ENCODE results near the gene NTN1.

The NTN1 gene

GRCh38 chr17:9037736-9038135 is 16.4 kb downstream of the NTN1 start:
- no peak for DNase-seq (ENCODE audit: low read depth)

DNA sequence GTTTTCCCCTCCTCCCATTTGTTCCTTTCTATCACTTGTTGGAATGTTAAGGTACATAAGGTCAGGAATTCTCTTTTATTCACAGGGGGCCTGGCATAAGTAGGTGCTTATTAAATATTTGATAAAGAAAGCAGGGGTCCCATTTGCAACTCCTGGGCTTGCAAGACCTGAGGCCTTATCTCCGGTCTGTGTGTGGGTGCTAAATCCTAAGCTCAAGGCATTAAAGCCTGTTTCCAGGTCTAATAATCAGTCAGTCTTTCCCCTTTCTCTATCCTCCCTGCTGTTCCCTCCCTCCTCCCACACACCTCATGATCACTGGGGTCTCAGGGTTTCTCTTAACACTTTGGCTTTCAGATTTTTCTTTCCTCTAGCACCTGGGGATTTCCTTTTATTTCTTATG is 17.1 kb downstream of the NTN1 start:
- DNase-seq (ENCODE audit: low read depth), result no peak

GRCh38 chr17:9044772-9045463 is 23.6 kb downstream of the NTN1 start:
- DNase-seq (ENCODE audit: low read depth), result no peak

- no peak for DNase-seq (ENCODE audit: low read depth)
Measured at GRCh38 chr17:9050801-9051401, 29.6 kb downstream of the NTN1 start.

- no peak for DNase-seq (ENCODE audit: low read depth)
Measured at GRCh38 chr17:9051561-9051960, 30.3 kb downstream of the NTN1 start.

GRCh38 chr17:9052921-9053320 is 31.6 kb downstream of the NTN1 start:
- no peak for DNase-seq (ENCODE audit: low read depth)

DNA sequence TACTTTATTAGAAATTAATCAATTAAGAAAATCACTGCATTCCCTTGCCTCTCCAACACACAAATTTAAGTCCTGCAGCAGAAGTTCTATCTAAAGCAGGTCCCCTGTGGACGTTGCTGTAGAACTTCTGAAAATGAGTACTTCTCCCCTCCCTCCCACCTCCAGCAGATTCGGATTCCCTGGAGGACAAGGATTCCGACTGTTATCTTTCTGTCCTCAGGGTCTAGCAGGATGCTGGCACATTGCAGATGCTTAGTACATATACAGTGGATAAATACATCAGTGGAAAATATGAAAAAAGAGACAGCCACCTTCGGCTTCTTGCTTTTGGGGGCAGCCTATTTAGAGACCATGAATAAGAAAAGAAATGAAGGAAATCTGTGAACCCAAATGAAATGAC is 32.1 kb downstream of the NTN1 start:
- no peak for DNase-seq (ENCODE audit: low read depth)

DNA sequence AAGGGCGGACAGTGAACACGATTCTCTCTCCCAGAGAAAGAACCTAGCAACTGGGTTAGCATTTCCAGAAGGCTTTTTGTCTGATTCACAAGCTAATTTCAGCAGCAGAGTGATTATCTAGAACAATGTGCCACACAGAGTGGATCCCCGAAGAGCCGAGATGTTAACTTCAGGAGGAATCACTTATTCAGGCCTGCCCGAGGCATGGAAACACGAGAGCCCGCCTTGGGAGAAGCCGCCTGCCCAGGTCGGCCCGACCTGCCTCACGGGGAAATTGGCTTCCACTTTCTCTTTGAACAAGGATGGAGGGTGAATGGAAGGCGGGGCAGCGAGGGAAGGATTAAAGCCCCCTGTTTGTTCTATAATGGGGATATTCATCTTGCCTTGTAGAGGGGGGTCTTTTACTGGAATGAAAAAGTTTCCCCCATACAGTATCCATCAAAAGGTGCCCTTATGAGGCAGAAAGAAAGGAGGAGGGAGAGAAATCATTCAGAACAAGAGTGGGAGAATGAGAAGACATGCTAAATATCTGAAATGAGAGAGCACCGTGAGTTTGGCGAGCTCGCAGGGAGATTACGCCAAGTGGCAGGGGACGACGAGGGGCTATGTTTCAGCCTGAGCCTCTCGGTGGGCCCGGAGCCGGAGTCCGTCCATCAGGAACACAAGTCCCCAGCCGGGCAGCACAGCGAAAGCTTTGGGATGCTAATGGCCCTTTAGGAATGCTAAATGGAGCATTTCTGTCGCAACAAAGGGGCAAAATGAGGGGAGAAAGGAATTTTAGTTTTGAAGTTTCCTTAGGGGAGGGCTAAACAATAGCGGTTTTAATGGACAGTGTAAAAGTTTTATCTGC is 33.0 kb downstream of the NTN1 start:
- DNase-seq (ENCODE audit: low read depth), result no peak

DNA sequence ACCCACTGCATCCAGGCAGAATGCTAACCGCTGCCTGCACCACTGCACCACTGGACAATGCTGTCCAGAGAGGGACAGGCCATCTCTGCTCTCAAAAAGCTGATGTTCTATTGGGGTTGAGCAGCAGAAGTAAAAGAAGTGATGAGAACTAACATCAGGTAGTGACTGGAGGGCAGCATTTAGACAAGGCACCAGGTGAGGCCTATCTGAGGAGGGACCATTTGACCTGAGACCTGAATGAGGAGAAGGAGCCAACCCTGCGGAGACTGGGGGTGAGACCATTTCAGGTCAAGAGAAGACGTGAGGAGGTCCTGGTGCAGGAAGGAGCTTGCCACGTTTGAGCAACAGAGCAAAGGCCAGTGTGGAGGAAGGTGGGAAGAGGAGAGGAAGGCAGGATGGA is 34.0 kb downstream of the NTN1 start:
- DNase-seq (ENCODE audit: low read depth), result no peak

GRCh38 chr17:9056566-9056965 is 35.3 kb downstream of the NTN1 start:
- no peak for DNase-seq (ENCODE audit: low read depth)

DNA sequence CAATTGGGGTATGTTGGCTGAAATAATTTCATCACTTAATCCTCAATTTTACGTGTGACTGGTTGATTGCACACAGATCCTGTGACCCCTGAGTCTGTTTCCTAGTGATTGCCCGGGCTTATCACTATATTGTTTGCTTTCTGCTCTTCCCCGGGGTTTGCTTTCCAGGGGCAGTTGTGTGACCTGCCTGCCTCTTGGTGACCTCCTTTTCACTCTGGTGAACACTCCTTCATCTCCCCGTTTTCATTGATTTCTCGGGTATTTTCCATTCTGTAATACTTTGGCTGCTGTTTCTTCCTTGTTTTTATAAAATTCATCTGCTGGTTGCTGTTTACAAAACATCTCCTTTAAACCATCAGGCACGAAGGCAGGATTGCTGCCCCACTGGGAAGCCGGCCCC is 36.0 kb downstream of the NTN1 start:
- DNase-seq (ENCODE audit: low read depth), result no peak

DNA sequence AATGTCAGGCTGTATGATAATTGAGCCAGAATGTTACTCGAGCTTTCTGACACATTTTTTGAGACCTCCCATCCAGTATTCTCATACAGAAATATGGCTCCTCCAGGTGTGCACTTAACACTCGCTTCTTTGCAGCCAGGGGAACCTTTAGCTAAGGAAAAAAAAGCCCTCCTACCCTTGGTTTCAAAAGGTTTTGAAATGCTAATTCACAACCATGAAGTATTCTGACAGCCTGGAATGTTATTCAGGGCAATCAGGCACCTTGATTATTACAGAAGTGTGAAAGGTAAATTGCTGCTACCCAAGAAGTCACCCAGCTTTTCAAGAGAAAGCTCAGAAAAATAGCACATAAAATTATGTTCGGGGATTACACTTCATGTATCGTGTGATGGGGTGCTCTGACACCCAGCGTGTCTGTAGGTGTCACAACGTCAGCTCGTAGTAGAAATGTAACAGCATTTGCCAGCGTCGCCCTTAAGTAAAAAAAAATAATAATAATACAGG is 41.1 kb downstream of the NTN1 start:
- no peak for DNase-seq (ENCODE audit: low read depth)

DNA sequence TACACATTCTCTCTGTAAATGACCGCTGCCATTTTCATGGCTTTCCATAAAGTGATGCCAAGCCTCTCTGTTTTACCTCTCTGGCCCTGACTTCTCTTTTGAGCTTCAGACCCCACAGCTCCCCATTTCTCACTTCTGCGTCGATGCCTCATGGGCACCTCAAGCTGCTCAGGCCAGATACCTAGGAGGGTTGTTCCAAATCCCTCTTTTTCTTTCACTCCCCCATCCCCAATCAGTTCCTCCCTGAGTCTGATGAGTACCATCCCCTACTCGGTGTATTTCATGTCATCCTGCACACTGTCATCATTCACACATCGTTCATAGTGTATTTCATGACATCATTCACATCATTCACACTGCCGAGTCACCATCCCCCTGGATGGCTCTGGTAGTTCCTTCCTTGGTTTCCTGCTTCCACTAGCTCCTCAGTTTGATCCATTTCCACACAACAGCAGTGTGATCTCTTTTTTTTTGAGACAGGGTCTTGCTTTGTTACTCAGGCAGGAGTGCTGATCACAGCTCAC is 43.1 kb downstream of the NTN1 start:
- DNase-seq (ENCODE audit: low read depth), result no peak

- no peak for DNase-seq (ENCODE audit: low read depth)
Measured at GRCh38 chr17:9071016-9071415, 49.7 kb downstream of the NTN1 start.

- no peak for DNase-seq (ENCODE audit: low read depth)
Measured at GRCh38 chr17:9071811-9072498, 50.6 kb downstream of the NTN1 start.

DNA sequence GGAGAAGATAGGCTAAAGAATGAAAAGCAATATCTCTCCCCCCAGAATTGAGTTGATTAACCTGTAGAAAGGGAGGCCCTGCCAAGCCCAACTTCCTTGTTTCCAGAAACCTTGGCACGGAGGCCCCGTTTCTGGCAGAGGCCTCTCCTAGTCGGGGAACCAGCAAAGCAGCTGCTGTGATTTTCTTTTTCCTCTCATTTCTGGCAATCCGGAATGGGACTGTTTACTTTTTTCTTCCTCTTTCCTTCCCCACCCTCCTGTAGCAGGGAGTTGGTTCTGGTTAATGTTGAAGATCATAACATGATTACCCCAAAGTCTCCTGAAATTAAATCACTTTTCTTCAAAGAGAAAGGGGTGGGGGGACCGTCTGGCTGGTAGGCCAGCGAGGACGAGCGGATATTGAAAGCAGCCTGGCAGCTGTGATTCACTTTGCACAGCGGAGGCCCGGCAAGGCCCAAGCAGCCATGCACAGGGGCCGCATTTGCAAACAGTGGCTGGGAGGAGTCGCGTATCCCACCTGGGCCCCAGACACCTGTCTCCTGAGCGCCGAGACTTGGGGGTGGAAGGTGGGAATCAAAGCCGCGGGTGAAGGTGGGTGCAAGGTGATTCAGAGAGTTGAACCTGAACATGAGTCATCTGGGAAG is 51.5 kb downstream of the NTN1 start:
- no peak for DNase-seq (ENCODE audit: low read depth)

DNA sequence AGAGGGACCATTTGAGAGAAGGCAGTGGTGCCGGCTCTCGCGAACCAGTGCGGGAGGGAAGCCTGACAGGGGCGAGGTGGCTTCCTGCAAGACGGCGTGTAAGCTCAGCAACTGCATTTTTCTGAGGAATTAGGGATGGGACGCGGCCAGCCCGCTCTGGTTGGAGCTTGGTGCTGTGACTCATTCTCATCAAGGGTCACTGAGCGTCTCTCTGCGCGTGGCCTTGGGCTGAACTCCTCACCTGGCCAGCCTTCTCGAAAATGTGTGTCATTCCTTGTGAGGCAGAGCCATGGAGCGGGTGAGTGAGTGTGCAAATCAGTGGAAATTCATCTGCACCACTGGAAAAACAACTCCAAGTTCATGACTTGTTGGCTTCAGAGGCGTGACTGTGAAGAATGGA is 52.8 kb downstream of the NTN1 start:
- no peak for DNase-seq (ENCODE audit: low read depth)

- no peak for DNase-seq (ENCODE audit: low read depth)
Measured at GRCh38 chr17:9079461-9080103, 58.3 kb downstream of the NTN1 start.

DNA sequence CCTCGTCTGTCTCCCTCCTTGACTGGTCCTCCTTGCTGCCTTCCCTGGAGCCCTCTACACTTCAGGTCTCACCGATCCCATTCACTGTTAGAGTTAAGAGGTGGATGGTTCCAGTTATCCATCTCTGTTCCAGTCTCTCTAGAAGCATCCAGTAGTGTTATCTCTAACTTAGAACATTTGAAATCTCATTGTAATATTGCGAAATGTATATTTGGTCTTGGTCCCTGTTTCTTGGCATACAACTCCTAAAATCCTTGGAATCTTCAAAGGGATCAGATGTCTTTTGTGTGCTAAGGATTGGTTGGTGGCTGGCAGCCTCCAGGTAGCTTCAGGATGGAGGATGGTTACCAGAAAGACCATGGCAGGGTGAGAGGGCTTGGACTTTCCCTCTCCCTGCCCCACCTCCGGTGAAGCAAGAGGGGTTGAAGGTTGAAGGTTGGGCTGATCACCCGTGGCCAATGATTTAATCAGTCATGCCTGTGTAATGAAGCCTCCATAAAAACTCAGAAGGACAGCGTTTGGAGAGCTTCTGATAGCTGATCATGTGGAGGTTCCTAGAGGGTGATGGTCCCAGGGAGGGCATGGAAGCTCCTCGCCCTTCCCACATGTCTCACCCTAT is 59.1 kb downstream of the NTN1 start:
- DNase-seq (ENCODE audit: low read depth), result no peak

- no peak for DNase-seq (ENCODE audit: low read depth)
Measured at GRCh38 chr17:9080983-9081382, 59.7 kb downstream of the NTN1 start.

DNA sequence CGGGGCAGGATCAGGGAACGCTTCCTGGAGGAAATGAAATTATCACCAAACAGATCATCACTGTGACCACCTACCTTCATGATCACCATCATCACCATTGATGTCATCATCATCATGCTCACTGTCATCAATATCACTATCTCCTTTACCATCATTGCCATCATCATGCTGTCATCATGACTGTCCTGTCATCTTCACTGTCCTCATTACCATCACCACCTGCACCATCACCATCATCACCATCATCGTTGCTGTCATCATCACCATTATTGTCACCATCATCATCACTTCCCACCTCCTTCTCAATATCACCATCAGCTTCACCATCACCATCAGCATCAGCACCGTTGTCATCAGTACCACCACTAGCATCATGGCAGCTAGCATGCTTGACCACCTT is 65.3 kb downstream of the NTN1 start:
- DNase-seq (ENCODE audit: low read depth), result no peak

Measured in HS-27A (cell line).